ENCODE results near the gene ODAD4. TPM values are rescaled to one million over a fixed set of nuclear protein-coding genes. Genes with fewer than 3 reads are reported as not detected.

Gene ODAD4
- total RNA-seq, 1 experiment from 2014 or later, result 0.69 TPM

- ChIA-PET CTCF (interaction anchor here (0.6 kb wide), 1 partner anchor 11 kb away, joined by 4 read pairs; no protein-coding TSS in a partner anchor), POLR2A (no interaction called here)
- no peaks in the 10 kb centered on the region for H3K27me3 ChIP-seq (ENCODE audit: control insufficient read depth, insufficient read depth, low read length)
- peaks cover 2% of the 10 kb centered on the region for H3K36me3 ChIP-seq (ENCODE audit: control insufficient read depth, insufficient read depth, low read length)
- no peak; the same call in 1 of the 2 replicates for ATAC-seq
- no peak overlapping the region for H3K4me3 ChIP-seq (ENCODE audit: low read depth in 2 of 2, low read length in 2 of 2)
- H3K4me1 ChIP-seq (ENCODE audit: control insufficient read depth, insufficient read depth, low read length), result peaks cover 7% of the 10 kb centered on the region
- no peak overlapping the region for H3K27ac ChIP-seq (ENCODE audit: low read length)
- intact Hi-C loops (cut with micrococcal nuclease; ENCODE audit: unreplicated experiment), result no loop called here
- in situ Hi-C loops (cut with HindIII; ENCODE audit: low pct_unique_long_range_greater_than_20kb, low sequenced_read_pairs), result no loop called here
- DNase-seq (ENCODE audit: low read depth, low spot score), result no peak
- no peak for TF ChIP-seq TCF7L2 (IDR thresholded peaks at IDR 0.05; ENCODE audit: low read depth, low read length)
- no peak for TF ChIP-seq CTCF (IDR thresholded peaks at IDR 0.05)
- no TSS peak for BruUV-seq (replicated peaks)
- H3K9me3 ChIP-seq (ENCODE audit: control insufficient read depth, insufficient read depth, low read depth, low read length), result no peaks in the 10 kb centered on the region
Observed at GRCh38 chr17:41910701-41911391, 19.6 kb upstream of the ODAD4 start.

GRCh38 chr17:41912925-41913324 is 17.5 kb upstream of the ODAD4 start:
- Histone ChIP-seq H3K4me1 (ENCODE audit: control insufficient read depth, insufficient read depth, low read length) (peaks cover 13% of the 10 kb centered on the region), H3K27ac (ENCODE audit: low read length) (no peak overlapping the region), H3K27me3 (ENCODE audit: control insufficient read depth, insufficient read depth, low read length) (no peaks in the 10 kb centered on the region), H3K9me3 (ENCODE audit: control insufficient read depth, insufficient read depth, low read depth, low read length) (no peaks in the 10 kb centered on the region), H3K36me3 (ENCODE audit: control insufficient read depth, insufficient read depth, low read length) (peaks cover under 1% of the 10 kb centered on the region; the same call in 1 of the 2 replicates), H3K4me3 (ENCODE audit: low read depth in 2 of 2, low read length in 2 of 2) (no peak overlapping the region)
- intact Hi-C loops (cut with micrococcal nuclease; ENCODE audit: unreplicated experiment) (no loop called here), in situ Hi-C loops (cut with HindIII; ENCODE audit: low pct_unique_long_range_greater_than_20kb, low sequenced_read_pairs) (no loop called here)
- POLR2A ChIA-PET, result no interaction called here
- ATAC-seq (no peak), DNase-seq (ENCODE audit: low read depth, low spot score) (no peak)
- TF ChIP-seq SIN3A (IDR thresholded peaks at IDR 0.05; ENCODE audit: borderline replicate concordance, insufficient read depth, low read depth, low read length), result no peak
- no peak for TF ChIP-seq TCF7L2 (IDR thresholded peaks at IDR 0.05; ENCODE audit: low read depth, low read length)
- no peak for TF ChIP-seq REST (IDR thresholded peaks at IDR 0.05; ENCODE audit: insufficient read depth in 1 of 2, low read depth in 2 of 2, low read length in 1 of 2)
- BruUV-seq (replicated peaks), result no TSS peak
- CTCF ChIA-PET, result no interaction called here

GRCh38 chr17:41913798-41914197 is 16.6 kb upstream of the ODAD4 start:
- intact Hi-C loops (cut with micrococcal nuclease; ENCODE audit: unreplicated experiment), result no loop called here
- no peaks in the 10 kb centered on the region for H3K27me3 ChIP-seq (ENCODE audit: control insufficient read depth, insufficient read depth, low read length)
- H3K27ac ChIP-seq (ENCODE audit: low read length), result no peak overlapping the region
- no peak for TF ChIP-seq SIN3A (IDR thresholded peaks at IDR 0.05; ENCODE audit: borderline replicate concordance, insufficient read depth, low read depth, low read length)
- TF ChIP-seq CTCF (IDR thresholded peaks at IDR 0.05), result no peak
- TF ChIP-seq TCF7L2 (IDR thresholded peaks at IDR 0.05; ENCODE audit: low read depth, low read length), result no peak
- TF ChIP-seq REST (IDR thresholded peaks at IDR 0.05; ENCODE audit: insufficient read depth in 1 of 2, low read depth in 2 of 2, low read length in 1 of 2), result no peak
- TF ChIP-seq POLR2AphosphoS5 (IDR thresholded peaks at IDR 0.05; ENCODE audit: low read depth, low read length), result no peak
- H3K4me3 ChIP-seq (ENCODE audit: low read depth in 2 of 2, low read length in 2 of 2), result no peak overlapping the region
- CTCF ChIA-PET, result interaction anchor here (0.6 kb wide), 1 partner anchor 113 kb away, joined by 3 read pairs; no protein-coding TSS in a partner anchor
- ATAC-seq (no peak), DNase-seq (ENCODE audit: low read depth, low spot score) (no peak)
- in situ Hi-C loops (cut with HindIII; ENCODE audit: low pct_unique_long_range_greater_than_20kb, low sequenced_read_pairs), result no loop called here
- peaks cover 4% of the 10 kb centered on the region; the same call in 1 of the 2 replicates for H3K36me3 ChIP-seq (ENCODE audit: control insufficient read depth, insufficient read depth, low read length)
- POLR2A ChIA-PET, result no interaction called here
- H3K9me3 ChIP-seq (ENCODE audit: control insufficient read depth, insufficient read depth, low read depth, low read length), result no peaks in the 10 kb centered on the region
- peaks cover 13% of the 10 kb centered on the region for H3K4me1 ChIP-seq (ENCODE audit: control insufficient read depth, insufficient read depth, low read length)
- no TSS peak for BruUV-seq (replicated peaks)

All from Panc1 (cell line).